GM12892 (cell line): Measurements from ENCODE around the gene STYK1.
"Not testable (repeated sequence)": the region's sequence is repeated elsewhere in the genome, so short reads cannot be mapped to it uniquely, and the experiment has no call there.

Experiments used
- DNase-seq: peaks from one replicate; pipeline ENCODE4 v3.0.0; 2011; ENCODE audit not compliant: insufficient read length
- FAIRE-seq: peaks from 2 replicates; lab custom pipeline; 2011; peaks lifted over from hg19 to GRCh38; lab: Jason Lieb, UNC
- POLR2A ChIP-seq: IDR thresholded peaks from 2 replicates; pipeline ENCODE4 v1.6.1; 2011; ENCODE audit warnings: low read depth, low read length, control low read depth
- POLR2AphosphoS5 ChIP-seq: IDR thresholded peaks from 2 replicates; pipeline ENCODE4 v1.6.1; 2011; ENCODE audit warnings: low read depth, low read length, control low read depth
- TAF1 ChIP-seq: IDR thresholded peaks from 2 replicates; pipeline ENCODE4 v1.6.1; 2011; ENCODE audit warnings: low read depth, mild to moderate bottlenecking, control low read depth, low read length, borderline replicate concordance

STYK1 gene

GRCh38 chr12:10617863-10618262 lies 56.0 kb downstream of the STYK1 start:
- no peak for DNase-seq
- no peak for FAIRE-seq
- TF ChIP-seq TAF1, result no peak
- TF ChIP-seq POLR2A, result no peak
- TF ChIP-seq POLR2AphosphoS5, result no peak

- FAIRE-seq (no peak), DNase-seq (no peak)
- TF ChIP-seq POLR2AphosphoS5, result no peak
- no peak for TF ChIP-seq POLR2A
- TF ChIP-seq TAF1, result no peak
Observed at GRCh38 chr12:10615532-10615931, 58.3 kb downstream of the STYK1 start.

DNA sequence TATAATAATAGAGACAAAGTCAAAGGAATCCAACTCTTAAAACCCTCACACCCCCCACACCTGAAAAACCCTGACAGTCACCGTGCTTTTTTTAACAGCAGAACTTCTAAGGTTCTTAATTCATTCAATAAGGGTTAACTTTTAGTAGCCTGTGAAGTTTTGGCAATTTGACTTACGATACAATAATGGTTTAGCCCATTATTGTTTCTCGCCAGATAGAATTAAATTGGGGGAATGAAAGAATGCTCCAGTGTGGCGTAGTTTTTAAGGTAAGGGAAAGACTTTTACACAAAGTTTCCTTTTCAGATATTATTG lies 59.8 kb downstream of the STYK1 start:
- DNase-seq, result no peak
- TF ChIP-seq POLR2A, result no peak
- TF ChIP-seq POLR2AphosphoS5, result no peak
- TF ChIP-seq TAF1, result no peak
- no peak for FAIRE-seq

DNA sequence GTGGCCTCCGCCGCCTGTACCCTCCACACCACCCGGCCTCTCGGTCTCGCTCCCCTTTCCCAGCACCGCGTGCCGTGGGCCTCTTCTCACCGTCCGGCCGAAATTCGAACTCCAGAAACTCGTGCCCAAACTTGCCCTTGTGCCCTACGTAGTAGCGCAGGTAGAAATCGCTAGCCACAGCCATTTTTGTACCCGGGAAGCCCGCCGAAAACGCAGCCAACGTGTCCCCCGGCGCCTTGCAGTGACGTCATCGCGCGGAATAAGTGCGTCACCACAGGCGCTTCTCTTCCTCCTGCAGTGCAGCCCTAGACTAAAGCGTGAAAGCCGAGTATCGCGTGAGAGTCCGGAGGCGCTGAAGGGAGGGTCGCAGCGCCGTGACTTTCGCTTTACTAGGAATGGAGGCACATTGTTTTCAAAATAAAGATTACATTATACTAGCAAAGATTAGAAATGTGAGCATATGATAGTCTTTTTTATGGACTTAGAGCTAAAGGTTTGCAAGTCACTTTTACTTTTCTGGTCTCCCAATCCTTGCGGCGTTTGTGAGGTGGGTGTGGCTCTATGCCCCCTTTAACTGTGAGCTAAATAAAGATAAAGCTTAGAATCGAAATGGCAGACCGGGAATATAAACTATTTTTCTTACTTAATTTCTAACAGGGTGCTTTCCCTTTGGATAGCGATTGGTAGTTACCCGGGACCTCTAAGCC lies 60.4 kb downstream of the STYK1 start, which contains the start of gene MAGOHB:
TSS of gene MAGOHB (minus strand) at position 261 of the 707 bp plus-strand sequence. CDS start at position 184, 77 bp downstream.
- DNase-seq, result peak; percentile 50
- FAIRE-seq, result peak; percentile 95
- TF ChIP-seq POLR2AphosphoS5 (peak; percentile 81), POLR2A (peak; percentile 85), TAF1 (peak; percentile 68; the same call in 1 of the 2 replicates)

DNA sequence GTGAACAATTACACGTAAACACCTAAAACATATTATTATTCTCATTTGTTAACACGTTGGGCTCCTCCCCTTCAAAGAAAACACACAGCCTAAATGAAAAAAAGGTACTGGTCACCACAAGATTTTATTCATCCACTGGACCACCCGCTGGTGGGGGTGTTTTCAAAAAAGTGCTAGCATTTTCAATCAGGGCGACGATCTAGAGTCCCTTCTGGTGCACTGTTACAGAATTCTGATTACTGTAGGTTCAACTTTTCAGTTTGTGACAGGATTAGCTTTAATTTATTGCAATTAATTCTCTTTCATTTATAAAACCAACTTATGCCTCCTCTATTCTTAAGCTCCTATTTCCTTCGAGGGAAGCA lies 60.9 kb downstream of the STYK1 start:
- FAIRE-seq (no peak), DNase-seq (no peak)
- TF ChIP-seq POLR2AphosphoS5 (no peak), TAF1 (no peak), POLR2A (no peak)

DNA sequence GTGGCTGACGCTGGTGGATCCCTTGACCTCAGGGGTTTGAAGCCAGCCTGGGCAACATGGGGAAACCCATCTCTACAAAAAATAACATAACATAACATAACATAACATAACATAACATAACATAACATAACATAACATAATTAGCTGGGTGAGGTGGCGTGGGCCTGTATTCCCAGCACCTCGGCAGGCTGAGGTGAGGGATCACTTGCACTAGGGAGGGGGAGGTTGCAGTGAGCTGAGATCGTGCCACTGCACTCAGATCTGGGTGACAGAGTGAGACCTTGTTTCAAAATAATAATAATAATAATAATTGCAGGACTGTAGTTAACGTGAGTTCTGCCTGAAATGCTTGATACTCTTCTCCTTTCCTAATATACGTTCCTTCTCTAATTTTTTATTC lies 61.7 kb downstream of the STYK1 start:
- TF ChIP-seq POLR2AphosphoS5 (no peak), TAF1 (no peak), POLR2A (no peak)
- no peak for DNase-seq
- peak; percentile 85 for FAIRE-seq

DNA sequence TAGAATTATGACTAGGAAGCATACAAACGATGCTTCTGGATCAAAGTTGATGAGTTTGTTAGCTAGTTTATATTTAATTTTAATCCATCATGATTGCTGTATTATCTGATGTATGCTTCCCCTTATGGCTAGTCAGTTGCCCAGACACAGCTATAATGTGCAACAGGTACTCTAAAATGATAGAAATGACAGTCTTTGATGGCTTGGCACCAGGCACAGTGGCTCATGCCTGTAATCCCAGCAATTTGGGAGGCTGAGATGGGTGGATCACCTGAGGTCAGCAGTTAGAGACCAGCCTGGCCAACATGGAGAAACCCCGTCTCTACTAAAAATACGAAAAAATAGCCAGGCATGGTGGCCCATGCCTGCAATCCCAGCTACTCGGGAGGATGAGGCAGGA lies 62.6 kb downstream of the STYK1 start:
- FAIRE-seq, DNase-seq: not testable (repeated sequence)

DNA sequence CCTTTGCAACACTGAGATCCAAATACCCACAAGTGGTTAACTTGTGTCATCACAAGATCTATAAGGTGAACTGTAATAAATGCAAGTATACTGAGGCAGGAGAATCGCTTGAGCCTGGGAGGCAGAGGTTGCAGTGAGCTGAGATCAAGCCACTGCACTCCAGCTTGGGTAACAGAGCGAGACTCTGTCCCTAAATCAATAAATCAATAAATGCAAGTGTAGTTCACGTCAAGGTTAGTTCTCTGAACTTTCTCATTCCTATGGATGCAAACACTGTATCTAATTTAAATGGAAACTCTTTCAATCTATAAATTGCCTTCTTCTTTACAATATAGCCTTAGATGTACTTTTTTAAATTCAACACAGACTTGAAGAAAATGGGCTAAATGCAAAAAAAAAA lies 63.7 kb downstream of the STYK1 start:
- TF ChIP-seq TAF1 (no peak), POLR2AphosphoS5 (no peak)
- DNase-seq, result no peak
- no peak for FAIRE-seq

- DNase-seq (no peak), FAIRE-seq (no peak)
Observed at GRCh38 chr12:10607885-10608458, 65.9 kb downstream of the STYK1 start.

GRCh38 chr12:10601860-10602259 lies 72.0 kb downstream of the STYK1 start:
- no peak for DNase-seq
- FAIRE-seq, result no peak
- TF ChIP-seq TAF1 (no peak), POLR2AphosphoS5 (no peak), POLR2A (no peak)

More at GRCh38 chr12:10607885-10608458, 65.9 kb downstream of the STYK1 start:
- no peak for TF ChIP-seq TAF1
- no peak for TF ChIP-seq POLR2A
- TF ChIP-seq POLR2AphosphoS5, result no peak

- no peak for FAIRE-seq
- TF ChIP-seq TAF1 (no peak), POLR2AphosphoS5 (no peak), POLR2A (no peak)
- DNase-seq, result no peak
Observed at GRCh38 chr12:10600988-10601387, 72.9 kb downstream of the STYK1 start.

DNA sequence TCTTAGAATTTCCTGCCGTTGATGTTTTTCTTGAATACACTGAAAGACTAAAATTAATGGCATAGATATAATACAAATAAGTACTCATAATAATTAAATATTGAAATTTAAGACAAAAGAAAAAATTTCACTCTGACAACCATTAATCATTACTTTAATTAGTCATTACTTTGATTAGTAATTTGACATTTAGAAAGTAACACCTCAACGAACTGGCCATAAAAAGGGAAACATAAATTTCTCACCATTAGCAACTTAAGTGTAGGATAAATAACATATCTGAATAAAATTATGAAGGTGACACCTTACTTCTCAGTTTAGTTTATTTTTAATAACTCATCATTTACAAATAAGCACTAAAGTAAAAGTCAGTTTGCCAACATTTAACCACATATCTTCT lies 78.0 kb downstream of the STYK1 start:
- DNase-seq, result no peak
- no peak for FAIRE-seq
- TF ChIP-seq POLR2AphosphoS5 (no peak), TAF1 (no peak), POLR2A (no peak)

GRCh38 chr12:10590966-10591365 lies 82.9 kb downstream of the STYK1 start:
- FAIRE-seq, result no peak
- no peak for DNase-seq
- no peak for TF ChIP-seq POLR2A
- no peak for TF ChIP-seq TAF1
- no peak for TF ChIP-seq POLR2AphosphoS5
